ENCODE measurements around the gene KCNH2.

Gene KCNH2

GRCh38 chr7:150993511-150993910 lies 15.4 kb upstream of the KCNH2 start:
- DNase-seq, result no peak

GRCh38 chr7:150992833-150993302 lies 14.7 kb upstream of the KCNH2 start:
- no peak for DNase-seq

- no peak for DNase-seq
Observed at GRCh38 chr7:150992051-150992640, 14.0 kb upstream of the KCNH2 start.

- no peak for DNase-seq
Observed at GRCh38 chr7:150990416-150991186, 12.5 kb upstream of the KCNH2 start, which contains the start of gene NOS3. TSS of gene NOS3 (plus strand) at chr7:150991017. CDS start at chr7:150993804, 2,787 bp downstream.

- no peak for DNase-seq
Observed at GRCh38 chr7:150989456-150989855, 11.3 kb upstream of the KCNH2 start.

GRCh38 chr7:150988230-150989226 lies 10.4 kb upstream of the KCNH2 start:
- DNase-seq, result peak; percentile 34

GRCh38 chr7:150986556-150986955 lies 8.4 kb upstream of the KCNH2 start:
- DNase-seq, result no peak

GRCh38 chr7:150986099-150986512 lies 8.0 kb upstream of the KCNH2 start:
- DNase-seq, result peak; percentile 70

- DNase-seq, result no peak
Observed at GRCh38 chr7:150983893-150984368, 5.8 kb upstream of the KCNH2 start.

GRCh38 chr7:150982351-150982750 lies 4.2 kb upstream of the KCNH2 start:
- no peak for DNase-seq

- DNase-seq, result no peak
Observed at GRCh38 chr7:150981644-150982043, 3.5 kb upstream of the KCNH2 start.

- no peak for DNase-seq
Observed at GRCh38 chr7:150980663-150981062, 2.5 kb upstream of the KCNH2 start.

GRCh38 chr7:150979713-150980390 lies 1.7 kb upstream of the KCNH2 start:
- DNase-seq, result no peak

- DNase-seq, result peak; percentile 45
Observed at GRCh38 chr7:150977382-150978125, 567 bp downstream of the KCNH2 start.

- DNase-seq, result peak; percentile 88
Observed at GRCh38 chr7:150976529-150977381, 1.4 kb downstream of the KCNH2 start.

GRCh38 chr7:150975536-150976319 lies 2.4 kb downstream of the KCNH2 start:
- no peak for DNase-seq

- DNase-seq, result peak; percentile 72
Observed at GRCh38 chr7:150974468-150975391, 3.4 kb downstream of the KCNH2 start.

Data from NCI-H2029 (cell line).